C4-2B (cell line): ENCODE measurements around the gene FTSJ1.

Experiments
- ZFX ChIP-seq: fragments of 450-650 bp; IDR thresholded peaks from 2 replicates; pipeline ENCODE4 v1.6.1; 2017
- TF ChIP-seq, protein P1 (sequence below): fragments of 450-650 bp; conservative IDR thresholded peaks from 2 replicates; pipeline ENCODE4 v1.5.1; 2017; ENCODE audit warnings: mild to moderate bottlenecking

DNA sequence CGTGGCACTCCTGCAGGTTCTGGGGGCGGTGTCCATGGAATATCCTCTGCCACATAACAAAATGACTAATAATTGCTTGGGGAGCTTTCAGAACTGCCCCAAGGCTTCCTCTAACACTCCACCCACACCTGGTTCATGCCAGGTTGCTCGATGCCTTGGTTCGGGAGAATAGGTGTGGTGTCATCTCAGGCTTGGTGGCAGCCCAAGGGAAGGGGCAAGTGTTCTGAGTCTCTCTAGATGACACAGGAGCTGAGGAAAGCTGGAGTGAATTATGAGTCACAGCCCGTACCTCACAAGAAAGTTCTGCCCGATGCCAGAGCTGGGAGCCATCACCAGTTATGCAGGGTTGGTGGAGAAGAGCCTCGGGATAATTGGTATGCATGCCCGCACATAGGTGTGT is 14.7 kb downstream of the FTSJ1 start:
- TF ChIP-seq, protein P1, sequence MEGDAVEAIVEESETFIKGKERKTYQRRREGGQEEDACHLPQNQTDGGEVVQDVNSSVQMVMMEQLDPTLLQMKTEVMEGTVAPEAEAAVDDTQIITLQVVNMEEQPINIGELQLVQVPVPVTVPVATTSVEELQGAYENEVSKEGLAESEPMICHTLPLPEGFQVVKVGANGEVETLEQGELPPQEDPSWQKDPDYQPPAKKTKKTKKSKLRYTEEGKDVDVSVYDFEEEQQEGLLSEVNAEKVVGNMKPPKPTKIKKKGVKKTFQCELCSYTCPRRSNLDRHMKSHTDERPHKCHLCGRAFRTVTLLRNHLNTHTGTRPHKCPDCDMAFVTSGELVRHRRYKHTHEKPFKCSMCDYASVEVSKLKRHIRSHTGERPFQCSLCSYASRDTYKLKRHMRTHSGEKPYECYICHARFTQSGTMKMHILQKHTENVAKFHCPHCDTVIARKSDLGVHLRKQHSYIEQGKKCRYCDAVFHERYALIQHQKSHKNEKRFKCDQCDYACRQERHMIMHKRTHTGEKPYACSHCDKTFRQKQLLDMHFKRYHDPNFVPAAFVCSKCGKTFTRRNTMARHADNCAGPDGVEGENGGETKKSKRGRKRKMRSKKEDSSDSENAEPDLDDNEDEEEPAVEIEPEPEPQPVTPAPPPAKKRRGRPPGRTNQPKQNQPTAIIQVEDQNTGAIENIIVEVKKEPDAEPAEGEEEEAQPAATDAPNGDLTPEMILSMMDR: no peak
- TF ChIP-seq ZFX: no peak
